ENCODE measurements around the gene MAN1C1. TPM values are rescaled to one million over a fixed set of nuclear protein-coding genes. Genes with fewer than 3 reads are reported as not detected.

MAN1C1 gene
- total and polyA plus RNA-seq, 2 donors (not counting 1 experiment from before 2014, with no cell fraction given): 0.31 to 0.89 TPM

- no peak overlapping the region for H3K4me2 ChIP-seq (replicated peaks; ENCODE audit: low read depth, low read length, poor library complexity, severe bottlenecking)
- no peak overlapping the region for H3K9ac ChIP-seq (ENCODE audit: low read length)
- ATAC-seq (ENCODE audit: low read depth): no peak
- H3K4me1 ChIP-seq (ENCODE audit: control insufficient read depth in 2 of 2, insufficient read depth in 2 of 2, low read length in 2 of 2): no peaks in the 10 kb centered on the region
- no peak for DNase-seq
- 94% methylated on average over 6 of the region's 9 CpGs for WGBS (ENCODE audit: insufficient coverage)
- peaks cover 0 to 6% (median 0%) of the 10 kb centered on the region in 4 experiments for H3K27me3 ChIP-seq (replicated peaks in 1 of 4; ENCODE audit: control extremely low read depth in 1 of 4, control insufficient read depth in 3 of 4, insufficient read depth in 4 of 4, low read length in 3 of 4)
- H2AFZ ChIP-seq (ENCODE audit: insufficient read depth, low read depth, low read length, poor library complexity, severe bottlenecking): no peak overlapping the region
- no peaks in the 10 kb centered on the region for H3K79me2 ChIP-seq (ENCODE audit: control insufficient read depth, insufficient read depth, low read length)
- H3K27ac ChIP-seq (ENCODE audit: low read length in 2 of 2): no peak overlapping the region
- H3K36me3 ChIP-seq (replicated peaks in 1 of 2; ENCODE audit: control extremely low read depth in 1 of 2, control insufficient read depth in 1 of 2, extremely low read depth in 1 of 2, insufficient read depth in 2 of 2, low read length in 1 of 2): no peaks in the 10 kb centered on the region
- ChIA-PET CTCF (no interaction called here), POLR2A (no interaction called here)
- no peaks in the 10 kb centered on the region for H3K9me3 ChIP-seq (ENCODE audit: control extremely low read depth in 1 of 3, control insufficient read depth in 2 of 3, insufficient read depth in 1 of 3, low read length in 2 of 3)
- Mint-ChIP-seq H3K4me3 (no peak overlapping the region), H3K27me3 (peaks cover 6% of the 10 kb centered on the region), H3K27ac (no peak overlapping the region), H3K4me1 (no peaks in the 10 kb centered on the region), H3K9me3 (ENCODE audit: insufficient read depth) (no peaks in the 10 kb centered on the region)
- H4K20me1 ChIP-seq (ENCODE audit: control insufficient read depth, insufficient read depth, low read length, poor library complexity, severe bottlenecking): no peaks in the 10 kb centered on the region
- intact Hi-C loops (cut with micrococcal nuclease): no loop called here
- no peak for TF ChIP-seq CTCF (IDR thresholded peaks at IDR 0.05)
- TF ChIP-seq EZH2 (IDR thresholded peaks at IDR 0.05; ENCODE audit: borderline replicate concordance, insufficient read depth, low read depth, low read length, poor library complexity, severe bottlenecking): no peak
- no peak overlapping the region for H3K4me3 ChIP-seq (ENCODE audit: control extremely low read depth in 1 of 5, extremely low read depth in 1 of 5, insufficient read depth in 1 of 5, low read depth in 2 of 5, low read length in 4 of 5)
Measured at GRCh38 chr1:25688390-25689119, 72.0 kb downstream of the MAN1C1 start.

- H3K9me3 Mint-ChIP-seq (ENCODE audit: insufficient read depth): no peaks in the 10 kb centered on the region
- peaks cover 8% of the 10 kb centered on the region for H3K27me3 Mint-ChIP-seq
- intact Hi-C loops (cut with micrococcal nuclease): no loop called here
- Histone ChIP-seq H3K4me1 (ENCODE audit: control insufficient read depth in 2 of 2, insufficient read depth in 2 of 2, low read length in 2 of 2) (no peaks in the 10 kb centered on the region), H3K9ac (ENCODE audit: low read length) (no peak overlapping the region), H3K27me3 (replicated peaks in 1 of 4; ENCODE audit: control extremely low read depth in 1 of 4, control insufficient read depth in 3 of 4, insufficient read depth in 4 of 4, low read length in 3 of 4) (peaks cover 0 to 6% (median 0%) of the 10 kb centered on the region in 4 experiments), H3K27ac (ENCODE audit: low read length in 2 of 2) (no peak overlapping the region), H3K4me3 (ENCODE audit: control extremely low read depth in 1 of 5, extremely low read depth in 1 of 5, insufficient read depth in 1 of 5, low read depth in 2 of 5, low read length in 4 of 5) (no peak overlapping the region), H3K36me3 (replicated peaks in 1 of 2; ENCODE audit: control extremely low read depth in 1 of 2, control insufficient read depth in 1 of 2, extremely low read depth in 1 of 2, insufficient read depth in 2 of 2, low read length in 1 of 2) (no peaks in the 10 kb centered on the region), H3K79me2 (ENCODE audit: control insufficient read depth, insufficient read depth, low read length) (no peaks in the 10 kb centered on the region), H2AFZ (ENCODE audit: insufficient read depth, low read depth, low read length, poor library complexity, severe bottlenecking) (no peak overlapping the region), H4K20me1 (ENCODE audit: control insufficient read depth, insufficient read depth, low read length, poor library complexity, severe bottlenecking) (no peaks in the 10 kb centered on the region), H3K9me3 (ENCODE audit: control extremely low read depth in 1 of 3, control insufficient read depth in 2 of 3, insufficient read depth in 1 of 3, low read length in 2 of 3) (no peaks in the 10 kb centered on the region), H3K4me2 (replicated peaks; ENCODE audit: low read depth, low read length, poor library complexity, severe bottlenecking) (no peak overlapping the region)
- H3K4me3 Mint-ChIP-seq: no peak overlapping the region
- H3K4me1 Mint-ChIP-seq: no peaks in the 10 kb centered on the region
- ChIA-PET CTCF (no interaction called here), POLR2A (no interaction called here)
- WGBS (ENCODE audit: insufficient coverage): 91% methylated on average over 16 of the region's 18 CpGs
- DNase-seq: no peak
- H3K27ac Mint-ChIP-seq: no peak overlapping the region
- no peak for ATAC-seq (ENCODE audit: low read depth)
- TF ChIP-seq CTCF (IDR thresholded peaks at IDR 0.05) (no peak), EZH2 (IDR thresholded peaks at IDR 0.05; ENCODE audit: borderline replicate concordance, insufficient read depth, low read depth, low read length, poor library complexity, severe bottlenecking) (no peak)
Measured at GRCh38 chr1:25689686-25690381, 73.2 kb downstream of the MAN1C1 start.
